Neutrophil (primary cell): ENCODE results near the gene VCAM1.

Source experiments
- H3K27ac ChIP-seq: fragments of 200-600 bp; sonication (generic); 2 replicates; pipeline ENCODE4 v1.5.1; 2016; ENCODE audit warnings: mild to moderate bottlenecking, moderate library complexity
- H3K27me3 ChIP-seq: fragments of 200-600 bp; sonication (generic); 2 replicates; pipeline ENCODE4 v1.6.0; 2016; ENCODE audit warnings: mild to moderate bottlenecking
- H3K36me3 ChIP-seq: fragments of 200-600 bp; sonication (generic); 2 replicates; pipeline ENCODE4 v1.5.1; 2017
- H3K4me1 ChIP-seq, 2 experiments: fragments of 200-600 bp in 1 of 2; sonication (generic) in 1 of 2; 1 replicate in 1 of 2; 2 replicates in 1 of 2; pipeline versions ENCODE4 v1.5.1 to v1.6.1; 2013 to 2016; ENCODE audit warnings: low read depth in 1 of 2, low read length in 1 of 2, mild to moderate bottlenecking in 1 of 2, moderate library complexity in 1 of 2; ENCODE audit not compliant: control insufficient read depth in 1 of 2, insufficient read depth in 1 of 2
- H3K4me3 ChIP-seq, 2 experiments: fragments of 200-600 bp in 1 of 2; sonication (generic) in 1 of 2; 1 replicate in 1 of 2; 2 replicates in 1 of 2; pipeline ENCODE4 v1.5.1; 2013 to 2016; ENCODE audit warnings: low read depth in 1 of 2, low read length in 1 of 2, mild to moderate bottlenecking in 1 of 2, moderate library complexity in 1 of 2
- H3K9me3 ChIP-seq: fragments of 200-600 bp; sonication (generic); 2 replicates; pipeline ENCODE4 v1.5.1; 2016
- TF ChIP-seq, protein P1 (sequence below): fragments of 200-600 bp; sonication (generic); IDR thresholded peaks from 2 replicates; pipeline ENCODE4 v1.5.1; 2016; ENCODE audit warnings: antibody characterized with exemption

VCAM1 gene

GRCh38 chr1:100700586-100700985 lies 19.0 kb upstream of the VCAM1 start:
- no peaks in the 10 kb centered on the region for H3K36me3 ChIP-seq
- TF ChIP-seq, protein P1, sequence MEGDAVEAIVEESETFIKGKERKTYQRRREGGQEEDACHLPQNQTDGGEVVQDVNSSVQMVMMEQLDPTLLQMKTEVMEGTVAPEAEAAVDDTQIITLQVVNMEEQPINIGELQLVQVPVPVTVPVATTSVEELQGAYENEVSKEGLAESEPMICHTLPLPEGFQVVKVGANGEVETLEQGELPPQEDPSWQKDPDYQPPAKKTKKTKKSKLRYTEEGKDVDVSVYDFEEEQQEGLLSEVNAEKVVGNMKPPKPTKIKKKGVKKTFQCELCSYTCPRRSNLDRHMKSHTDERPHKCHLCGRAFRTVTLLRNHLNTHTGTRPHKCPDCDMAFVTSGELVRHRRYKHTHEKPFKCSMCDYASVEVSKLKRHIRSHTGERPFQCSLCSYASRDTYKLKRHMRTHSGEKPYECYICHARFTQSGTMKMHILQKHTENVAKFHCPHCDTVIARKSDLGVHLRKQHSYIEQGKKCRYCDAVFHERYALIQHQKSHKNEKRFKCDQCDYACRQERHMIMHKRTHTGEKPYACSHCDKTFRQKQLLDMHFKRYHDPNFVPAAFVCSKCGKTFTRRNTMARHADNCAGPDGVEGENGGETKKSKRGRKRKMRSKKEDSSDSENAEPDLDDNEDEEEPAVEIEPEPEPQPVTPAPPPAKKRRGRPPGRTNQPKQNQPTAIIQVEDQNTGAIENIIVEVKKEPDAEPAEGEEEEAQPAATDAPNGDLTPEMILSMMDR, result no peak
- no peak overlapping the region for H3K4me3 ChIP-seq
- no peak overlapping the region for H3K27ac ChIP-seq
- no peaks in the 10 kb centered on the region for H3K9me3 ChIP-seq
- no peaks in the 10 kb centered on the region for H3K4me1 ChIP-seq
- no peaks in the 10 kb centered on the region for H3K27me3 ChIP-seq

GRCh38 chr1:100703052-100703451 lies 16.5 kb upstream of the VCAM1 start:
- H3K4me1 ChIP-seq, result no peaks in the 10 kb centered on the region

GRCh38 chr1:100703716-100704115 lies 15.8 kb upstream of the VCAM1 start:
- no peaks in the 10 kb centered on the region for H3K27me3 ChIP-seq
- TF ChIP-seq, protein P1, result no peak
- H3K27ac ChIP-seq, result no peak overlapping the region
- no peaks in the 10 kb centered on the region for H3K36me3 ChIP-seq
- H3K4me3 ChIP-seq, result no peak overlapping the region
- no peaks in the 10 kb centered on the region for H3K4me1 ChIP-seq
- no peaks in the 10 kb centered on the region for H3K9me3 ChIP-seq

More at GRCh38 chr1:100703052-100703451, 16.5 kb upstream of the VCAM1 start:
- no peaks in the 10 kb centered on the region for H3K27me3 ChIP-seq
- H3K36me3 ChIP-seq, result no peaks in the 10 kb centered on the region
- TF ChIP-seq, protein P1, result no peak
- no peak overlapping the region for H3K4me3 ChIP-seq
- H3K9me3 ChIP-seq, result no peaks in the 10 kb centered on the region
- no peak overlapping the region for H3K27ac ChIP-seq

GRCh38 chr1:100704473-100704872 lies 15.1 kb upstream of the VCAM1 start:
- H3K27me3 ChIP-seq, result no peaks in the 10 kb centered on the region
- TF ChIP-seq, protein P1, result no peak
- H3K27ac ChIP-seq, result no peak overlapping the region
- H3K4me1 ChIP-seq, result no peaks in the 10 kb centered on the region
- H3K4me3 ChIP-seq, result no peak overlapping the region
- no peaks in the 10 kb centered on the region for H3K36me3 ChIP-seq
- H3K9me3 ChIP-seq, result no peaks in the 10 kb centered on the region

DNA sequence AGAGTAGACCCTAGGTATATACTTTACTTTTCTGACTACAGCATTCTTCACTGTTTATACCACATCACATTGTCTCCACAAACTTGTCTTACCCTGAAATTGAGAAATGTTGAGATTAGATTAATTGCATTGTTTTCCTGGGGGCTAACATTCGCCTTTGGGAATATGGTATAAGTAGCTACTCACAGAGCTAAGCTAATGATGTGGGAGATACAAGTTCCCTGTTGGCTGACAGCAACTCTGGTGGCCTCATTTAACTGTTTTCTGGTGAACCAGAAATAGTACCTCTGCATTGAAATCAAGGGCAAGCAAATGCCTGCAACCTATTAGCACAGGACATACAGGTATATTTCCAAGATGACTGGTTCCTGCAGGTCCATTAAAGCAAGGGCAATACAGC lies 13.2 kb upstream of the VCAM1 start:
- H3K27ac ChIP-seq, result no peak overlapping the region
- H3K9me3 ChIP-seq, result no peaks in the 10 kb centered on the region
- no peaks in the 10 kb centered on the region for H3K36me3 ChIP-seq
- no peaks in the 10 kb centered on the region for H3K27me3 ChIP-seq
- no peaks in the 10 kb centered on the region for H3K4me1 ChIP-seq
- TF ChIP-seq, protein P1, result no peak
- H3K4me3 ChIP-seq, result no peak overlapping the region

- Histone ChIP-seq H3K27me3 (no peaks in the 10 kb centered on the region), H3K36me3 (no peaks in the 10 kb centered on the region), H3K27ac (no peak overlapping the region), H3K9me3 (no peaks in the 10 kb centered on the region), H3K4me3 (no peak overlapping the region), H3K4me1 (no peaks in the 10 kb centered on the region)
- TF ChIP-seq, protein P1, result no peak
Measured at GRCh38 chr1:100706856-100707255, 12.7 kb upstream of the VCAM1 start.
